Muscle of back (tissue), 11 donors: ENCODE data around the gene DUS1L. TPM values are rescaled to one million over a fixed set of nuclear protein-coding genes. Genes with fewer than 3 reads are reported as not detected.
A peak's percentile ranks its signal among the peaks of the same experiment; 100 is the strongest.

Experiments
- DNase-seq, 3 donors: peaks; one replicate each; pipeline versions ENCODE4 v3.0.0 to v3.0.0-alpha.2; 2013
- polyA plus RNA-seq, 10 donors: library from polyadenylated mRNA; unstranded; fragments of 120-200 nt; gene quantifications; one replicate each; pipeline ENCODE4 v1.2.1, GENCODE V29; 2013; ENCODE audit not compliant: insufficient read length in 10 of 10

Gene DUS1L
- polyA plus RNA-seq, 10 donors, result 43.1 to 61.5 (median 53.2) TPM

- DNase-seq, result no peak
Measured at GRCh38 chr17:82101767-82102679, 36.4 kb upstream of the DUS1L start.

- peak in 1 of 3 donors; percentile 20 for DNase-seq
Measured at GRCh38 chr17:82101301-82101715, 35.7 kb upstream of the DUS1L start.

- no peak for DNase-seq
Measured at GRCh38 chr17:82100502-82101298, 35.1 kb upstream of the DUS1L start.

GRCh38 chr17:82098939-82099763 is 33.5 kb upstream of the DUS1L start:
- no peak for DNase-seq

- DNase-seq, result peak; percentile 97 to 98 (median 98)
Measured at GRCh38 chr17:82098169-82098938, 32.8 kb upstream of the DUS1L start, which contains the start of gene FASN. Gene FASN, minus strand, starts transcription at chr17:82098236. Its CDS starts 1,791 bp downstream, at chr17:82096445.

GRCh38 chr17:82097919-82098168 is 32.2 kb upstream of the DUS1L start:
- no peak for DNase-seq

- DNase-seq, result peak in 1 of 3 donors; percentile 73
Measured at GRCh38 chr17:82097184-82097918, 31.7 kb upstream of the DUS1L start.

- DNase-seq, result no peak
Measured at GRCh38 chr17:82096709-82097183, 31.1 kb upstream of the DUS1L start.

- no peak for DNase-seq
Measured at GRCh38 chr17:82095777-82096708, 30.4 kb upstream of the DUS1L start.

- DNase-seq, result no peak
Measured at GRCh38 chr17:82094931-82095776, 29.6 kb upstream of the DUS1L start.

- no peak for DNase-seq
Measured at GRCh38 chr17:82092995-82093751, 27.6 kb upstream of the DUS1L start.

- DNase-seq, result no peak
Measured at GRCh38 chr17:82092628-82092994, 27.0 kb upstream of the DUS1L start.

- DNase-seq, result peak in 1 of 3 donors; percentile 0
Measured at GRCh38 chr17:82092094-82092586, 26.5 kb upstream of the DUS1L start.

GRCh38 chr17:82091264-82092066 is 25.9 kb upstream of the DUS1L start:
- peak in 1 of 3 donors; percentile 0 for DNase-seq

GRCh38 chr17:82090549-82091263 is 25.1 kb upstream of the DUS1L start:
- DNase-seq, result peak in 1 of 3 donors; percentile 3
